ENCODE results near the gene METTL9. TPM values are rescaled to one million over a fixed set of nuclear protein-coding genes. Genes with fewer than 3 reads are reported as not detected.
A peak's percentile ranks its signal among the peaks of the same experiment; 100 is the strongest.
"Not testable (repeated sequence)": the region's sequence is repeated elsewhere in the genome, so short reads cannot be mapped to it uniquely, and the experiment has no call there.

Gene METTL9
- 10 to 100 TPM in 5 of 6 experiments, 1 to 10 TPM in 1; 9.6 to 29.3 (median 15.5) TPM for total RNA-seq
- long read RNA-seq, full-length matches to known transcripts, result 1 of 1 reads
- long read RNA-seq, partial matches to known transcripts, result 0 of 1 reads
- long read RNA-seq, other reads (novel, unspliced or antisense), result 0 of 1 reads

- TF ChIP-seq, protein P1, sequence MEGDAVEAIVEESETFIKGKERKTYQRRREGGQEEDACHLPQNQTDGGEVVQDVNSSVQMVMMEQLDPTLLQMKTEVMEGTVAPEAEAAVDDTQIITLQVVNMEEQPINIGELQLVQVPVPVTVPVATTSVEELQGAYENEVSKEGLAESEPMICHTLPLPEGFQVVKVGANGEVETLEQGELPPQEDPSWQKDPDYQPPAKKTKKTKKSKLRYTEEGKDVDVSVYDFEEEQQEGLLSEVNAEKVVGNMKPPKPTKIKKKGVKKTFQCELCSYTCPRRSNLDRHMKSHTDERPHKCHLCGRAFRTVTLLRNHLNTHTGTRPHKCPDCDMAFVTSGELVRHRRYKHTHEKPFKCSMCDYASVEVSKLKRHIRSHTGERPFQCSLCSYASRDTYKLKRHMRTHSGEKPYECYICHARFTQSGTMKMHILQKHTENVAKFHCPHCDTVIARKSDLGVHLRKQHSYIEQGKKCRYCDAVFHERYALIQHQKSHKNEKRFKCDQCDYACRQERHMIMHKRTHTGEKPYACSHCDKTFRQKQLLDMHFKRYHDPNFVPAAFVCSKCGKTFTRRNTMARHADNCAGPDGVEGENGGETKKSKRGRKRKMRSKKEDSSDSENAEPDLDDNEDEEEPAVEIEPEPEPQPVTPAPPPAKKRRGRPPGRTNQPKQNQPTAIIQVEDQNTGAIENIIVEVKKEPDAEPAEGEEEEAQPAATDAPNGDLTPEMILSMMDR (IDR thresholded peaks at IDR 0.05), result no peak
- peak; percentile 85 for TF ChIP-seq POLR2A (IDR thresholded peaks at IDR 0.05)
- DNase-seq (peak; percentile 96 to 97 (median 97)), ATAC-seq (peak; percentile 97 to 99 (median 98))
- Histone ChIP-seq H3K4me1 (peaks cover 0 to 10% (median 3%) of the 10 kb centered on the region in 4 donors), H3K4me3 (peak within 1 kb of the TSS; percentile 82 to 90 (median 87)), H3K36me3 (no peaks in the 10 kb centered on the region), H3K9me3 (no peaks in the 10 kb centered on the region), H3K27ac (peak within 1 kb of the TSS; percentile 85 to 91 (median 91)), H3K27me3 (no peaks in the 10 kb centered on the region)
- 0% methylated on average over 4 of the region's 100 CpGs for WGBS (ENCODE audit: insufficient coverage, low coverage, low lambda C conversion rate, missing lambda C conversion rate)
- intact Hi-C loops (cut with DNase I), result no loop called here
Measured at GRCh38 chr16:21599122-21600030, at the start of gene METTL9. TSS of gene METTL9 (plus strand) at chr16:21599577. CDS start at chr16:21599734, 157 bp downstream.

DNA sequence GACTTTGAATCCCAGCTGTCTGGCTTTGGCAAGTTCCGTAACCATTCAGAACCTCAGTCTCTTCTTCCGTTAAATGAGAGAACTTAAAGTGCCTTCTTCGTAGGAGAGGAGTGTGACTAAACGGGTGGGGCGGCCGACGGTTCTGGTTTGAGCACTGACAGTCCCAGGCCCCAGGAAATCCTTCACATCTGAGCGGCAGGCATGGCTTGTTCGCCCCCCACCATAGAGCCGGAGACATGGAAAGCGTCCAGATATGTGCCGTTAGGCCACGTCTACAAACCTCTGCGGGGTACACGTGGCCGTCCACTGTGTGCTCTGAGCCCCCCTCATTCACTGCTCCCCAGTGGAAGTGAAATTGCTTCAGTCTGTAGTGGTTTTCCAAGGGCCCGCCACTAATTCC, 49.4 kb upstream of the METTL9 start:
- intact Hi-C loops (cut with DNase I), result loop anchor here in 1 of 2 donors (10.0 kb wide), 1 partner anchor 395 kb away; the partner anchor contains the start of genes DNAH3 and LDAF1
- DNase-seq, result peak in 1 of 3 donors; percentile 42
- H3K27me3 ChIP-seq, H3K36me3 ChIP-seq, H3K4me3 ChIP-seq, H3K27ac ChIP-seq, H3K4me1 ChIP-seq, ATAC-seq, H3K9me3 ChIP-seq: not testable (repeated sequence)
- WGBS (ENCODE audit: insufficient coverage, low coverage, low lambda C conversion rate, missing lambda C conversion rate), result 89% methylated on average over 10 of the region's 17 CpGs

- H3K27ac ChIP-seq, H3K27me3 ChIP-seq, H3K36me3 ChIP-seq, DNase-seq, ATAC-seq, H3K4me1 ChIP-seq, H3K4me3 ChIP-seq, H3K9me3 ChIP-seq: not testable (repeated sequence)
- intact Hi-C loops (cut with DNase I), result loop anchor here in 1 of 2 donors (10.0 kb wide), 1 partner anchor 396 kb away; the partner anchor contains the start of genes DNAH3 and LDAF1
- WGBS (ENCODE audit: insufficient coverage, low coverage, low lambda C conversion rate, missing lambda C conversion rate), result 100% methylated on average over 1 of the region's 5 CpGs
Measured at GRCh38 chr16:21550435-21550834, 48.9 kb upstream of the METTL9 start.

GRCh38 chr16:21551076-21551475, 48.3 kb upstream of the METTL9 start:
- H3K4me3 ChIP-seq, H3K27ac ChIP-seq, H3K4me1 ChIP-seq, H3K36me3 ChIP-seq, ATAC-seq, H3K27me3 ChIP-seq, H3K9me3 ChIP-seq: not testable (repeated sequence)
- DNase-seq, result peak in 1 of 3 donors; percentile 41
- intact Hi-C loops (cut with DNase I), result loop anchor here in 1 of 2 donors (10.0 kb wide), 1 partner anchor 396 kb away; the partner anchor contains the start of genes DNAH3 and LDAF1
- WGBS (ENCODE audit: insufficient coverage, low coverage, low lambda C conversion rate, missing lambda C conversion rate), result 83% methylated on average over 3 of the region's 7 CpGs

GRCh38 chr16:21551600-21551999, 47.8 kb upstream of the METTL9 start:
- H3K36me3 ChIP-seq, H3K27ac ChIP-seq, H3K27me3 ChIP-seq, H3K4me3 ChIP-seq, H3K4me1 ChIP-seq, H3K9me3 ChIP-seq, ATAC-seq: not testable (repeated sequence)
- DNase-seq, result peak in 1 of 3 donors; percentile 39
- intact Hi-C loops (cut with DNase I), result loop anchor here in 1 of 2 donors (10.0 kb wide), 1 partner anchor 397 kb away; the partner anchor contains the start of genes DNAH3 and LDAF1
- 85% methylated on average over 9 of the region's 17 CpGs for whole genome bisulfite sequencing (ENCODE audit: insufficient coverage, low coverage, low lambda C conversion rate, missing lambda C conversion rate)

GRCh38 chr16:21553481-21554296, 45.7 kb upstream of the METTL9 start:
- not testable (repeated sequence) for H3K36me3 ChIP-seq, H3K27ac ChIP-seq, ATAC-seq, H3K9me3 ChIP-seq, H3K4me1 ChIP-seq, H3K27me3 ChIP-seq, H3K4me3 ChIP-seq
- intact Hi-C loops (cut with DNase I), result loop anchor here in 1 of 2 donors (10.0 kb wide), 1 partner anchor 399 kb away; the partner anchor contains the start of genes DNAH3 and LDAF1
- DNase-seq, result peak in 1 of 3 donors; percentile 41
- WGBS (ENCODE audit: insufficient coverage, low coverage, low lambda C conversion rate, missing lambda C conversion rate), result 79% methylated on average over 16 of the region's 19 CpGs

Data from right lobe of liver (tissue), 6 donors.